GM23338 (cell line): ENCODE results near the gene KIR2DL1. TPM values are rescaled to one million over a fixed set of nuclear protein-coding genes. Genes with fewer than 3 reads are reported as not detected.

Experiments
- EZH2 ChIP-seq: fragments of 200-600 bp; sonication (generic); IDR thresholded peaks from one replicate; pipeline ENCODE4 v1.8.0; 2017; ENCODE audit warnings: antibody characterized with exemption, mild to moderate bottlenecking, low read depth; ENCODE audit not compliant: unreplicated experiment
- NANOG ChIP-seq: IDR thresholded peaks from 2 replicates; pipeline ENCODE4 v1.6.1; 2016; ENCODE audit warnings: antibody characterized with exemption, borderline replicate concordance
- POLR2AphosphoS5 ChIP-seq: IDR thresholded peaks from 2 replicates; pipeline ENCODE4 v1.6.1; 2016; ENCODE audit warnings: antibody characterized with exemption, low read depth
- STAT1 ChIP-seq: IDR thresholded peaks from one replicate; pipeline ENCODE4 v1.6.1; 2016; ENCODE audit warnings: antibody characterized with exemption; ENCODE audit not compliant: unreplicated experiment
- ZNF331 ChIP-seq: fragments of 250-450 bp; sonication (Bioruptor Pico); IDR thresholded peaks from 2 replicates; pipeline ENCODE4 v1.5.0; 2020; ENCODE audit warnings: low read depth, mild to moderate bottlenecking, moderate library complexity
- polyA plus RNA-seq: library from polyadenylated mRNA; unstranded; fragments of >200 nt; fragmentation: Nextera tagmentation; extraction: Ambion mirVana; gene quantifications from 2 replicates; pipeline ENCODE4 v1.2.1, GENCODE V29; 2016
- total RNA-seq: library from RNA; depleted of rRNA; stranded (reverse); fragments of >200 nt; shearing (Covaris generic); gene quantifications from 2 replicates; pipeline ENCODE4 v1.2.3, GENCODE V29; 2014
- TF ChIP-seq, protein P1 (sequence below): fragments of 250-450 bp; sonication (Bioruptor Pico); IDR thresholded peaks from 2 replicates; pipeline ENCODE4 v1.5.0; 2020; ENCODE audit warnings: mild to moderate bottlenecking, moderate library complexity
- TF ChIP-seq, protein P2 (sequence below): IDR thresholded peaks from one replicate; pipeline ENCODE4 v1.6.1; 2018; ENCODE audit warnings: antibody characterized with exemption; ENCODE audit not compliant: unreplicated experiment

Gene KIR2DL1
- total and polyA plus RNA-seq, 2 experiments from 2014 or later: not detected

DNA sequence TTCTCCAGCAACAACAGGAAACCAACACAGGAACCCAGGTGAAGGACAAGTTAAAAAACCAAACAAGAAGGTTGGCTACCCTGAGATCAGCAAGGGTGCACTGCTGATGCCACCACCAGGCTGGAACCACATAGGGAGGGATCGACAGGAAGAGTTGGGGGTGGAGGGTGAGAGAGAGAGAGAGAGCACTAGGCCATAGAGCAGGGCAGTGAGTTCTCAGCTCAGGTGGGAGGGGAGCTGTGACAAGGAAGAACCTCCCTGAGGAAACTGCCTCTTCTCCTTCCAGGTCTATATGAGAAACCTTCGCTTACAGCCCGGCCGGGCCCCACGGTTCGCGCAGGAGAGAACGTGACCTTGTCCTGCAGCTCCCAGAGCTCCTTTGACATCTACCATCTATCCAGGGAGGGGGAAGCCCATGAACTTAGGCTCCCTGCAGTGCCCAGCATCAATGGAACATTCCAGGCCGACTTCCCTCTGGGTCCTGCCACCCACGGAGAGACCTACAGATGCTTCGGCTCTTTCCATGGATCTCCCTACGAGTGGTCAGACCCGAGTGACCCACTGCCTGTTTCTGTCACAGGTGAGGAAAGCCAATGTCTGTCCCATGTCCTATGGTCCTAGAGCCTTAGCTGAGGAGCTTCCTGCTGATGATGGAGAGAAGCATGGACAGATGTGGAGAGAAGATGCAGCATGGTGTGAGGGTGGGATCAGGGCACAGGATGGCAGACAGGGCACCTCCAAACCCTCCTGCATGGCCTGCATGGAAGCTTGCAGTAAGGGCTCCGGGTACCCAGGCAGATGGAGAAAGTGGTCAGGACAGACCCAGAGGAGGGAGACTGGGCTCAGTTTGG, 36.3 kb downstream of the KIR2DL1 start (continued):
- TF ChIP-seq, protein P1, sequence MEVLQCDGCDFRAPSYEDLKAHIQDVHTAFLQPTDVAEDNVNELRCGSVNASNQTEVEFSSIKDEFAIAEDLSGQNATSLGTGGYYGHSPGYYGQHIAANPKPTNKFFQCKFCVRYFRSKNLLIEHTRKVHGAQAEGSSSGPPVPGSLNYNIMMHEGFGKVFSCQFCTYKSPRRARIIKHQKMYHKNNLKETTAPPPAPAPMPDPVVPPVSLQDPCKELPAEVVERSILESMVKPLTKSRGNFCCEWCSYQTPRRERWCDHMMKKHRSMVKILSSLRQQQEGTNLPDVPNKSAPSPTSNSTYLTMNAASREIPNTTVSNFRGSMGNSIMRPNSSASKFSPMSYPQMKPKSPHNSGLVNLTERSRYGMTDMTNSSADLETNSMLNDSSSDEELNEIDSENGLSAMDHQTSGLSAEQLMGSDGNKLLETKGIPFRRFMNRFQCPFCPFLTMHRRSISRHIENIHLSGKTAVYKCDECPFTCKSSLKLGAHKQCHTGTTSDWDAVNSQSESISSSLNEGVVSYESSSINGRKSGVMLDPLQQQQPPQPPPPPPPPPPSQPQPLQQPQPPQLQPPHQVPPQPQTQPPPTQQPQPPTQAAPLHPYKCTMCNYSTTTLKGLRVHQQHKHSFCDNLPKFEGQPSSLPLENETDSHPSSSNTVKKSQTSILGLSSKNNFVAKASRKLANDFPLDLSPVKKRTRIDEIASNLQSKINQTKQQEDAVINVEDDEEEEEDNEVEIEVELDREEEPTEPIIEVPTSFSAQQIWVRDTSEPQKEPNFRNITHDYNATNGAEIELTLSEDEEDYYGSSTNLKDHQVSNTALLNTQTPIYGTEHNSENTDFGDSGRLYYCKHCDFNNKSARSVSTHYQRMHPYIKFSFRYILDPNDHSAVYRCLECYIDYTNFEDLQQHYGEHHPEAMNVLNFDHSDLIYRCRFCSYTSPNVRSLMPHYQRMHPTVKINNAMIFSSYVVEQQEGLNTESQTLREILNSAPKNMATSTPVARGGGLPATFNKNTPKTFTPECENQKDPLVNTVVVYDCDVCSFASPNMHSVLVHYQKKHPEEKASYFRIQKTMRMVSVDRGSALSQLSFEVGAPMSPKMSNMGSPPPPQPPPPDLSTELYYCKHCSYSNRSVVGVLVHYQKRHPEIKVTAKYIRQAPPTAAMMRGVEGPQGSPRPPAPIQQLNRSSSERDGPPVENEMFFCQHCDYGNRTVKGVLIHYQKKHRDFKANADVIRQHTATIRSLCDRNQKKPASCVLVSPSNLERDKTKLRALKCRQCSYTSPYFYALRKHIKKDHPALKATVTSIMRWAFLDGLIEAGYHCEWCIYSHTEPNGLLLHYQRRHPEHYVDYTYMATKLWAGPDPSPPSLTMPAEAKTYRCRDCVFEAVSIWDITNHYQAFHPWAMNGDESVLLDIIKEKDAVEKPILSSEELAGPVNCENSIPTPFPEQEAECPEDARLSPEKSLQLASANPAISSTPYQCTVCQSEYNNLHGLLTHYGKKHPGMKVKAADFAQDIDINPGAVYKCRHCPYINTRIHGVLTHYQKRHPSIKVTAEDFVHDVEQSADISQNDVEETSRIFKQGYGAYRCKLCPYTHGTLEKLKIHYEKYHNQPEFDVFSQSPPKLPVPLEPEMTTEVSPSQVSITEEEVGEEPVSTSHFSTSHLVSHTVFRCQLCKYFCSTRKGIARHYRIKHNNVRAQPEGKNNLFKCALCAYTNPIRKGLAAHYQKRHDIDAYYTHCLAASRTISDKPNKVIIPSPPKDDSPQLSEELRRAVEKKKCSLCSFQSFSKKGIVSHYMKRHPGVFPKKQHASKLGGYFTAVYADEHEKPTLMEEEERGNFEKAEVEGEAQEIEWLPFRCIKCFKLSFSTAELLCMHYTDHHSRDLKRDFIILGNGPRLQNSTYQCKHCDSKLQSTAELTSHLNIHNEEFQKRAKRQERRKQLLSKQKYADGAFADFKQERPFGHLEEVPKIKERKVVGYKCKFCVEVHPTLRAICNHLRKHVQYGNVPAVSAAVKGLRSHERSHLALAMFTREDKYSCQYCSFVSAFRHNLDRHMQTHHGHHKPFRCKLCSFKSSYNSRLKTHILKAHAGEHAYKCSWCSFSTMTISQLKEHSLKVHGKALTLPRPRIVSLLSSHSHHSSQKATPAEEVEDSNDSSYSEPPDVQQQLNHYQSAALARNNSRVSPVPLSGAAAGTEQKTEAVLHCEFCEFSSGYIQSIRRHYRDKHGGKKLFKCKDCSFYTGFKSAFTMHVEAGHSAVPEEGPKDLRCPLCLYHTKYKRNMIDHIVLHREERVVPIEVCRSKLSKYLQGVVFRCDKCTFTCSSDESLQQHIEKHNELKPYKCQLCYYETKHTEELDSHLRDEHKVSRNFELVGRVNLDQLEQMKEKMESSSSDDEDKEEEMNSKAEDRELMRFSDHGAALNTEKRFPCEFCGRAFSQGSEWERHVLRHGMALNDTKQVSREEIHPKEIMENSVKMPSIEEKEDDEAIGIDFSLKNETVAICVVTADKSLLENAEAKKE: no peak
- no peak for TF ChIP-seq POLR2AphosphoS5
- no peak for TF ChIP-seq ZNF331
- TF ChIP-seq, protein P2, sequence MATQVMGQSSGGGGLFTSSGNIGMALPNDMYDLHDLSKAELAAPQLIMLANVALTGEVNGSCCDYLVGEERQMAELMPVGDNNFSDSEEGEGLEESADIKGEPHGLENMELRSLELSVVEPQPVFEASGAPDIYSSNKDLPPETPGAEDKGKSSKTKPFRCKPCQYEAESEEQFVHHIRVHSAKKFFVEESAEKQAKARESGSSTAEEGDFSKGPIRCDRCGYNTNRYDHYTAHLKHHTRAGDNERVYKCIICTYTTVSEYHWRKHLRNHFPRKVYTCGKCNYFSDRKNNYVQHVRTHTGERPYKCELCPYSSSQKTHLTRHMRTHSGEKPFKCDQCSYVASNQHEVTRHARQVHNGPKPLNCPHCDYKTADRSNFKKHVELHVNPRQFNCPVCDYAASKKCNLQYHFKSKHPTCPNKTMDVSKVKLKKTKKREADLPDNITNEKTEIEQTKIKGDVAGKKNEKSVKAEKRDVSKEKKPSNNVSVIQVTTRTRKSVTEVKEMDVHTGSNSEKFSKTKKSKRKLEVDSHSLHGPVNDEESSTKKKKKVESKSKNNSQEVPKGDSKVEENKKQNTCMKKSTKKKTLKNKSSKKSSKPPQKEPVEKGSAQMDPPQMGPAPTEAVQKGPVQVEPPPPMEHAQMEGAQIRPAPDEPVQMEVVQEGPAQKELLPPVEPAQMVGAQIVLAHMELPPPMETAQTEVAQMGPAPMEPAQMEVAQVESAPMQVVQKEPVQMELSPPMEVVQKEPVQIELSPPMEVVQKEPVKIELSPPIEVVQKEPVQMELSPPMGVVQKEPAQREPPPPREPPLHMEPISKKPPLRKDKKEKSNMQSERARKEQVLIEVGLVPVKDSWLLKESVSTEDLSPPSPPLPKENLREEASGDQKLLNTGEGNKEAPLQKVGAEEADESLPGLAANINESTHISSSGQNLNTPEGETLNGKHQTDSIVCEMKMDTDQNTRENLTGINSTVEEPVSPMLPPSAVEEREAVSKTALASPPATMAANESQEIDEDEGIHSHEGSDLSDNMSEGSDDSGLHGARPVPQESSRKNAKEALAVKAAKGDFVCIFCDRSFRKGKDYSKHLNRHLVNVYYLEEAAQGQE: no peak
- TF ChIP-seq STAT1: no peak
- no peak for TF ChIP-seq EZH2
- no peak for TF ChIP-seq NANOG
